Measurements from ENCODE around the gene ABCA5. TPM values are rescaled to one million over a fixed set of nuclear protein-coding genes. Genes with fewer than 3 reads are reported as not detected.

Gene ABCA5
- total and polyA plus RNA-seq, 9 of the 15 experiments (the other 6 are each of a cell fraction or from before 2014, with no cell fraction given): 0.74 to 2.3 (median 1.4) TPM

GRCh38 chr17:69235338-69236058, 91.4 kb downstream of the ABCA5 start (continued):
- peak; percentile 98 to 99 for TF ChIP-seq RAD21 (CRISPR knock-in tag; conservative IDR thresholded peaks at IDR 0.05 in 1 of 2, IDR thresholded peaks at IDR 0.05 in 1 of 2)
- TF ChIP-seq STAG1 (CRISPR knock-in tag; IDR thresholded peaks at IDR 0.05; ENCODE audit: borderline replicate concordance): peak; percentile 91; the same call in 1 of the 2 replicates
- peak; percentile 96 for TF ChIP-seq REST (IDR thresholded peaks at IDR 0.05; ENCODE audit: borderline replicate concordance)
- no peak for TF ChIP-seq REST (CRISPR knock-in tag; IDR thresholded peaks at IDR 0.05; ENCODE audit: low read depth)
- TF ChIP-seq MAZ (CRISPR knock-in tag; conservative IDR thresholded peaks at IDR 0.05 in 1 of 2, IDR thresholded peaks at IDR 0.05 in 1 of 2): peak; percentile 59 to 89; a peak in 3 of 4 replicates
- no peak for TF ChIP-seq SRSF3 (IDR thresholded peaks at IDR 0.05; ENCODE audit: insufficient read depth, low read length)
- TF ChIP-seq NR2C2 (CRISPR knock-in tag; IDR thresholded peaks at IDR 0.05): no peak
- 0 out of 2 replicates have a peak, but pooled peaks have one; percentile 39 for TF ChIP-seq NR2C2 (tag; IDR thresholded peaks at IDR 0.05)
- no peak for TF ChIP-seq NR1H2 (CRISPR knock-in tag; IDR thresholded peaks at IDR 0.05)
- TF ChIP-seq ZNF263 (CRISPR knock-in tag; IDR thresholded peaks at IDR 0.05; ENCODE audit: borderline replicate concordance): no peak
- no peak for TF ChIP-seq TEAD1 (CRISPR knock-in tag; IDR thresholded peaks at IDR 0.05)
- no peak for TF ChIP-seq TCFL5 (CRISPR knock-in tag; conservative IDR thresholded peaks at IDR 0.05)
- no peak for TF ChIP-seq ZNF134 (CRISPR knock-in tag; conservative IDR thresholded peaks at IDR 0.05)
- TF ChIP-seq MTA3 (IDR thresholded peaks at IDR 0.05; ENCODE audit: borderline replicate concordance): no peak
- no peak for TF ChIP-seq PHF21A (IDR thresholded peaks at IDR 0.05; ENCODE audit: borderline replicate concordance, low read depth)
